Stimulated activated CD8-positive, alpha-beta memory T cell treated with anti-CD3 and anti-CD28 coated beads, Interleukin-15, amount 100 ng/mL, for 24 hours (primary cell): ENCODE results near the gene MAN2B1.
A peak's percentile ranks its signal among the peaks of the same experiment; 100 is the strongest.
"Not testable (repeated sequence)": the region's sequence is repeated elsewhere in the genome, so short reads cannot be mapped to it uniquely, and the experiment has no call there.

ENCODE experiments used
- DNase-seq: peaks from one replicate; pipeline ENCODE4 v3.0.0-alpha.2; 2020; ENCODE audit warnings: low read depth

Gene MAN2B1

GRCh38 chr19:12666265-12667048 lies at the start of gene MAN2B1, which contains the start of gene WDR83:
MAN2B1 (minus strand) TSS chr19:12666742; CDS start chr19:12666701, 41 bp downstream.
WDR83 (plus strand) TSS chr19:12666807; CDS start chr19:12669791, 2,984 bp downstream.
- DNase-seq: peak; percentile 63

- DNase-seq: no peak
Observed at GRCh38 chr19:12715929-12716328, 49.4 kb upstream of the MAN2B1 start.

GRCh38 chr19:12715102-12715501 lies 48.6 kb upstream of the MAN2B1 start:
- no peak for DNase-seq

GRCh38 chr19:12713304-12713703 lies 46.8 kb upstream of the MAN2B1 start:
- DNase-seq: not testable (repeated sequence)

- not testable (repeated sequence) for DNase-seq
Observed at GRCh38 chr19:12712077-12712476, 45.5 kb upstream of the MAN2B1 start.

- no peak for DNase-seq
Observed at GRCh38 chr19:12711187-12711586, 44.6 kb upstream of the MAN2B1 start.

GRCh38 chr19:12708641-12709040 lies 42.1 kb upstream of the MAN2B1 start:
- DNase-seq: no peak

- no peak for DNase-seq
Observed at GRCh38 chr19:12706332-12706718, 39.8 kb upstream of the MAN2B1 start.

- DNase-seq: no peak
Observed at GRCh38 chr19:12705654-12706331, 39.3 kb upstream of the MAN2B1 start.

- DNase-seq: no peak
Observed at GRCh38 chr19:12705169-12705568, 38.6 kb upstream of the MAN2B1 start.

GRCh38 chr19:12703046-12703445 lies 36.5 kb upstream of the MAN2B1 start:
- no peak for DNase-seq

- no peak for DNase-seq
Observed at GRCh38 chr19:12701596-12702282, 35.2 kb upstream of the MAN2B1 start.

GRCh38 chr19:12698138-12698537 lies 31.6 kb upstream of the MAN2B1 start:
- no peak for DNase-seq

GRCh38 chr19:12697425-12697824 lies 30.9 kb upstream of the MAN2B1 start:
- DNase-seq: not testable (repeated sequence)

GRCh38 chr19:12696366-12697335 lies 30.1 kb upstream of the MAN2B1 start, which contains the start of gene FBXW9:
FBXW9 (minus strand) TSS chr19:12696631; CDS start chr19:12696581, 50 bp downstream.
- DNase-seq: peak; percentile 100

GRCh38 chr19:12695997-12696365 lies 29.4 kb upstream of the MAN2B1 start:
- no peak for DNase-seq

GRCh38 chr19:12695514-12695913 lies 29.0 kb upstream of the MAN2B1 start:
- DNase-seq: no peak

- no peak for DNase-seq
Observed at GRCh38 chr19:12695096-12695495, 28.6 kb upstream of the MAN2B1 start.

GRCh38 chr19:12694641-12695040 lies 28.1 kb upstream of the MAN2B1 start:
- DNase-seq: no peak

GRCh38 chr19:12692960-12693359 lies 26.4 kb upstream of the MAN2B1 start:
- no peak for DNase-seq

- DNase-seq: no peak
Observed at GRCh38 chr19:12689581-12690216, 23.2 kb upstream of the MAN2B1 start.
